Pons (tissue), 1 donor: ENCODE measurements around the gene ST8SIA1.
"Not testable (repeated sequence)": the region's sequence is repeated elsewhere in the genome, so short reads cannot be mapped to it uniquely, and the experiment has no call there.

Experiments
- DNase-seq: peaks from one replicate; pipeline ENCODE4 v3.0.0-alpha.2; 2016; ENCODE audit warnings: low spot score

The ST8SIA1 gene

GRCh38 chr12:22334410-22335100 is at the start of gene ST8SIA1:
Gene ST8SIA1 (minus strand): TSS chr12:22334707. CDS start chr12:22334232, 475 bp downstream.
- no peak for DNase-seq

- DNase-seq, result no peak
These were observed 45.5 kb upstream of the ST8SIA1 start for GRCh38 chr12:22380031-22380430.

- DNase-seq, result no peak
These were observed 43.4 kb upstream of the ST8SIA1 start for GRCh38 chr12:22377731-22378496.

GRCh38 chr12:22376596-22377150 is 42.2 kb upstream of the ST8SIA1 start:
- not testable (repeated sequence) for DNase-seq

- peak; percentile 11 for DNase-seq
These were observed 40.0 kb upstream of the ST8SIA1 start for GRCh38 chr12:22374508-22374907.

GRCh38 chr12:22372277-22372837 is 37.9 kb upstream of the ST8SIA1 start:
- DNase-seq, result no peak

GRCh38 chr12:22366181-22366580 is 31.7 kb upstream of the ST8SIA1 start:
- DNase-seq, result no peak

- no peak for DNase-seq
These were observed 27.3 kb upstream of the ST8SIA1 start for GRCh38 chr12:22361785-22362184.

GRCh38 chr12:22360774-22361173 is 26.3 kb upstream of the ST8SIA1 start:
- no peak for DNase-seq

GRCh38 chr12:22357531-22357930 is 23.0 kb upstream of the ST8SIA1 start:
- no peak for DNase-seq

- no peak for DNase-seq
These were observed 21.7 kb upstream of the ST8SIA1 start for GRCh38 chr12:22356231-22356630.

GRCh38 chr12:22355011-22355580 is 20.6 kb upstream of the ST8SIA1 start:
- no peak for DNase-seq

- no peak for DNase-seq
These were observed 19.3 kb upstream of the ST8SIA1 start for GRCh38 chr12:22353615-22354325.

GRCh38 chr12:22350886-22351285 is 16.4 kb upstream of the ST8SIA1 start:
- no peak for DNase-seq

GRCh38 chr12:22348208-22348607 is 13.7 kb upstream of the ST8SIA1 start:
- no peak for DNase-seq

GRCh38 chr12:22340143-22340542 is 5.6 kb upstream of the ST8SIA1 start:
- peak; percentile 53 for DNase-seq

GRCh38 chr12:22339691-22340090 is 5.2 kb upstream of the ST8SIA1 start:
- no peak for DNase-seq

- no peak for DNase-seq
These were observed 1.3 kb upstream of the ST8SIA1 start for GRCh38 chr12:22335794-22336166.

GRCh38 chr12:22333713-22334409 is 646 bp downstream of the ST8SIA1 start:
- DNase-seq, result no peak

- DNase-seq, result no peak
These were observed 1.3 kb downstream of the ST8SIA1 start for GRCh38 chr12:22333186-22333712.

GRCh38 chr12:22332202-22332601 is 2.3 kb downstream of the ST8SIA1 start:
- no peak for DNase-seq
